MM.1S (cell line): ENCODE results near the gene ROR2.
"Not testable (repeated sequence)": the region's sequence is repeated elsewhere in the genome, so short reads cannot be mapped to it uniquely, and the experiment has no call there.

Experiments
- DNase-seq: peaks from one replicate; pipeline ENCODE4 v3.0.0-alpha.2; 2015
- H2AFZ ChIP-seq: fragments of 300-600 bp; sonication (generic); 2 replicates; pipeline ENCODE4 v1.6.0; 2016; ENCODE audit warnings: antibody characterized with exemption, low read length
- H3F3A ChIP-seq: fragments of 300-600 bp; sonication (generic); 2 replicates; pipeline ENCODE4 v1.6.1; 2016; ENCODE audit warnings: mild to moderate bottlenecking, antibody characterized with exemption, low read length, moderate library complexity, mixed read lengths; ENCODE audit not compliant: insufficient read depth
- H3K27ac ChIP-seq: fragments of 300-600 bp; sonication (generic); 2 replicates; pipeline ENCODE4 v1.5.1; 2016; ENCODE audit warnings: mild to moderate bottlenecking, low read length
- H3K27me3 ChIP-seq: fragments of 300-600 bp; sonication (generic); replicated peaks from 2 replicates; pipeline ENCODE4 v1.6.0; 2016; ENCODE audit warnings: low read length; ENCODE audit not compliant: insufficient read depth
- H3K36me3 ChIP-seq: fragments of 300-600 bp; sonication (generic); replicated peaks from 2 replicates; pipeline ENCODE4 v1.6.1; 2016; ENCODE audit warnings: mild to moderate bottlenecking, low read length, mixed read lengths; ENCODE audit not compliant: insufficient read depth
- H3K4me1 ChIP-seq: fragments of 300-600 bp; sonication (generic); 2 replicates; pipeline ENCODE4 v1.6.1; 2016; ENCODE audit warnings: low read length, mixed read lengths
- H3K4me2 ChIP-seq: fragments of 300-600 bp; sonication (generic); 2 replicates; pipeline ENCODE4 v1.6.0; 2016; ENCODE audit warnings: low read depth, low read length
- H3K4me3 ChIP-seq: fragments of 300-600 bp; sonication (generic); 2 replicates; pipeline ENCODE4 v1.5.1; 2016; ENCODE audit warnings: low read length, mixed read lengths
- H3K79me2 ChIP-seq: fragments of 300-600 bp; sonication (generic); 2 replicates; pipeline ENCODE4 v1.6.1; 2016; ENCODE audit warnings: mixed run types, low read length, mixed read lengths
- H3K9ac ChIP-seq: fragments of 300-600 bp; sonication (generic); 2 replicates; pipeline ENCODE4 v1.6.1; 2016; ENCODE audit warnings: low read length, mixed read lengths
- H3K9me2 ChIP-seq: fragments of 300-600 bp; sonication (generic); replicated peaks from 2 replicates; pipeline ENCODE4 v1.6.1; 2016; ENCODE audit warnings: mild to moderate bottlenecking, low read length, mixed read lengths; ENCODE audit not compliant: insufficient read depth
- H3K9me3 ChIP-seq: fragments of 300-600 bp; sonication (generic); replicated peaks from 2 replicates; pipeline ENCODE4 v1.6.1; 2016; ENCODE audit warnings: mild to moderate bottlenecking, low read length, mixed read lengths; ENCODE audit not compliant: insufficient read depth
- H4K20me1 ChIP-seq: fragments of 300-600 bp; sonication (generic); 2 replicates; pipeline ENCODE4 v1.6.1; 2016; ENCODE audit warnings: mild to moderate bottlenecking, low read length, moderate library complexity, mixed read lengths; ENCODE audit not compliant: insufficient read depth
- EZH2 ChIP-seq: fragments of 300-600 bp; sonication (generic); optimal IDR thresholded peaks from 2 replicates; pipeline ENCODE3; 2017; ENCODE audit warnings: low read depth, mild to moderate bottlenecking, antibody characterized with exemption, low read length, mixed read lengths
- EZH2phosphoT487 ChIP-seq: fragments of 300-600 bp; sonication (generic); IDR thresholded peaks from 2 replicates; pipeline ENCODE4 v1.6.1; 2018; ENCODE audit warnings: antibody characterized with exemption, low read length
- TF ChIP-seq, protein P1 (sequence below): fragments of 300-600 bp; sonication (generic); IDR thresholded peaks from 2 replicates; pipeline ENCODE4 v1.5.1; 2016; ENCODE audit warnings: antibody characterized with exemption, low read length, mixed read lengths

The ROR2 gene

DNA sequence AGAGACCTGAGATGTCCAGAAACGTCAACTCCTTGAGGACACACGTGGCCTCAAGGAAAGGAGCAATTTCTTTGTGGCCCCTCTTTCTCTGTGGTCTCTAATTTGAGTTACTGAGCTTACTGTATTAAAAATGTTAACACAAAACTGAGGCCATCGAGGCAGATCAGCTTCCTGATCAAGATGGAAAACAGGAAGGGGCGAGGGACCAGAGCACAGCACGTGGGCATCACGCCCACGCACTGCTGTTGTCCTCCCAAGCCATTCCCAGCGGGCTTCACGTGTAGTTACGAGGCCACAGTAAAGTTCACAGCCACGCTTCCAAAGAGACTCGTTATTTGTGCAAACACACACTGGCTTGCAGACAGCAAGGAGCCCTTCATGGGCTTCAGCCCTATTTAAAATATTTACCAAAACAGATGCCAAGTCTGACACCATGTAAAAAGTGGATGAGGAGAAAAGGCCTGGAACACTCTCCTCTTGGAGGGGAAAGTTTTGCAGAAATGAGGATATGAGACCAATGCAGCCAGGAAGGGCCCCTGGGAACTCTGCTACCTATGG is 149.5 kb downstream of the ROR2 start:
- Histone ChIP-seq H3K27me3 (no peaks in the 10 kb centered on the region), H3K4me2 (no peak overlapping the region), H3K4me1 (no peaks in the 10 kb centered on the region), H3K9me2 (no peaks in the 10 kb centered on the region), H3K4me3 (no peak overlapping the region), H3K9me3 (no peaks in the 10 kb centered on the region), H2AFZ (no peak overlapping the region), H3K36me3 (no peaks in the 10 kb centered on the region), H4K20me1 (no peaks in the 10 kb centered on the region), H3K9ac (no peak overlapping the region), H3K27ac (no peak overlapping the region), H3K79me2 (0 out of 2 replicates have a peak, but pooled peaks cover 16% of the 10 kb centered on the region), H3F3A (no peaks in the 10 kb centered on the region)
- TF ChIP-seq EZH2 (no peak), EZH2phosphoT487 (no peak)
- TF ChIP-seq, protein P1, sequence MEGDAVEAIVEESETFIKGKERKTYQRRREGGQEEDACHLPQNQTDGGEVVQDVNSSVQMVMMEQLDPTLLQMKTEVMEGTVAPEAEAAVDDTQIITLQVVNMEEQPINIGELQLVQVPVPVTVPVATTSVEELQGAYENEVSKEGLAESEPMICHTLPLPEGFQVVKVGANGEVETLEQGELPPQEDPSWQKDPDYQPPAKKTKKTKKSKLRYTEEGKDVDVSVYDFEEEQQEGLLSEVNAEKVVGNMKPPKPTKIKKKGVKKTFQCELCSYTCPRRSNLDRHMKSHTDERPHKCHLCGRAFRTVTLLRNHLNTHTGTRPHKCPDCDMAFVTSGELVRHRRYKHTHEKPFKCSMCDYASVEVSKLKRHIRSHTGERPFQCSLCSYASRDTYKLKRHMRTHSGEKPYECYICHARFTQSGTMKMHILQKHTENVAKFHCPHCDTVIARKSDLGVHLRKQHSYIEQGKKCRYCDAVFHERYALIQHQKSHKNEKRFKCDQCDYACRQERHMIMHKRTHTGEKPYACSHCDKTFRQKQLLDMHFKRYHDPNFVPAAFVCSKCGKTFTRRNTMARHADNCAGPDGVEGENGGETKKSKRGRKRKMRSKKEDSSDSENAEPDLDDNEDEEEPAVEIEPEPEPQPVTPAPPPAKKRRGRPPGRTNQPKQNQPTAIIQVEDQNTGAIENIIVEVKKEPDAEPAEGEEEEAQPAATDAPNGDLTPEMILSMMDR = no peak
- DNase-seq = no peak

DNA sequence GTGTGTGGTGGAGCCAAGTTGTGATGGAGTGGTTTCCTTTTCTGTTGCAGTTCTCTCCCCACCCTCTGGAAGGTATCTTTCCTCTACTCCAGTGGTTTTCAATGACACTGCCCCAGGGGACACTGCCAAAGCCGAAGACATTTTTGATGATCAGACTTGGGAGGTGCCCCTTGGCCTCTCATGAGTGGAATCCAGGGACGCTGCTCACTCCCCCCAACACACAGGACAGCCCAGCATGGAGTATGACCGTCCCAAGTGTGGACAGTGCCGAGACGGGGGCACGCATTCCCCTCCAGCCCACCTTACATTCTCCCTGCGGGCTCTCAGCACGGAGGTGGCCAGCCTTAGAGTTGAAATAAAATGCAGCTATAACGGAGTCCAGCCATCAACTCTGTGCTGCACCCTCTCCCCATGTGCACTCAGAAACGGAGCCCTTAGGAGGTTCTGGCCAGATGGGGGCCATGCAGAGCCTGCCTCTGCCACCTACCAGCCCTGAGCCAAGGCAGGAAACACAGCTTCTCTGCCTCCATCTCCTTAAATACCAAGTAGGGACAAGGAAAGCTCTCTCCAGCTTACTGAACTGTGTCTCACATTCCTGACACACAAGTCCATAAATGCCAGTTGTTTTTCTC is 150.8 kb downstream of the ROR2 start:
- H3K4me2 ChIP-seq = no peak overlapping the region
- no peaks in the 10 kb centered on the region for H3K36me3 ChIP-seq
- no peaks in the 10 kb centered on the region for H3K27me3 ChIP-seq
- DNase-seq = no peak
- TF ChIP-seq EZH2phosphoT487 (no peak), EZH2 (no peak)
- TF ChIP-seq, protein P1 = no peak
- 0 out of 2 replicates have a peak, but pooled peaks cover 11% of the 10 kb centered on the region for H3K79me2 ChIP-seq
- no peaks in the 10 kb centered on the region for H3K4me1 ChIP-seq
- no peak overlapping the region for H3K4me3 ChIP-seq
- no peak overlapping the region for H3K27ac ChIP-seq
- no peak overlapping the region for H3K9ac ChIP-seq
- H4K20me1 ChIP-seq = no peaks in the 10 kb centered on the region
- no peaks in the 10 kb centered on the region for H3K9me3 ChIP-seq
- H3K9me2 ChIP-seq = no peaks in the 10 kb centered on the region
- H2AFZ ChIP-seq = no peak overlapping the region
- no peaks in the 10 kb centered on the region for H3F3A ChIP-seq

DNA sequence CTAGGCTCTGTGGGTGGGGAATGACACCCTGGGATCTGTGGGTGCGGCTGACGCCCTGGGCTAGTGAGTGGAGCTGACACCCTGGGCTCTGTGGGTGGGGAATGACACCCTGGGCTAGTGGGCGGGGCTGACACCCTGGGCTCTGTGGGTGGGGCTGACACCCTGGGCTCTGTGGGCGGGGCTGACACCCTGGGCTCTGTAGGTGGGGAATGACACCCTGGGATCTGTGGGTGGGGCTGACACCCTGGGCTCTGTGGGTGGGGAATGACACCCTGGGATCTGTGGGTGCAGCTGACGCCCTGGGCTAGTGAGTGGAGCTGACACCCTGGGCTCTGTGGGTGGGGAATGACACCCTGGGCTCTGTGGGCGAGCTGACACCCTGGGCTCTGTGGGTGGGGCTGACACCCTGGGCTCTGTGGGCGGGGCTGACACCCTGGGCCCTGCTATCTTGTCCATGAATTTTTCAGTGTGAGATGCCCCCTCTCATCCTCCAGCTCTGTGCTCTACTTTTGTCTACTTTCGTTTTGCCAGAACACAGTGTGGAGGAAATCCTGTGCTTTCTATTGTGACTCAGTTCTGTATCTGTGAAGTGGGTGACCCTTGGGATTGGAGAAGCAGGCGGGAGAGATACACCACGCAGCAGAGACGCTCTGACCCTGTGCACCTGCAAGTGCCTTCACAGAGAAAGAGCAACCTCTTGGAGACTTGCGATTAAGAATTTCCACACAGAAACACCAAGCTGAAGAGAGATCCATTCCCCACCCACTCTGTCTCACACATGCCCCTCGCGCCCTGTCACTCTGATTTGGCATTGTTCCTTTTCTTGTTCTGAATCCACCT is 151.5 kb downstream of the ROR2 start:
- not testable (repeated sequence) for H3K9ac ChIP-seq, H3F3A ChIP-seq, DNase-seq, H3K4me2 ChIP-seq, H3K36me3 ChIP-seq, H2AFZ ChIP-seq, H3K27me3 ChIP-seq, H3K27ac ChIP-seq, H3K9me2 ChIP-seq, H4K20me1 ChIP-seq, H3K9me3 ChIP-seq, H3K4me3 ChIP-seq, H3K4me1 ChIP-seq
- 0 out of 2 replicates have a peak, but pooled peaks cover 13% of the 10 kb centered on the region for H3K79me2 ChIP-seq

DNA sequence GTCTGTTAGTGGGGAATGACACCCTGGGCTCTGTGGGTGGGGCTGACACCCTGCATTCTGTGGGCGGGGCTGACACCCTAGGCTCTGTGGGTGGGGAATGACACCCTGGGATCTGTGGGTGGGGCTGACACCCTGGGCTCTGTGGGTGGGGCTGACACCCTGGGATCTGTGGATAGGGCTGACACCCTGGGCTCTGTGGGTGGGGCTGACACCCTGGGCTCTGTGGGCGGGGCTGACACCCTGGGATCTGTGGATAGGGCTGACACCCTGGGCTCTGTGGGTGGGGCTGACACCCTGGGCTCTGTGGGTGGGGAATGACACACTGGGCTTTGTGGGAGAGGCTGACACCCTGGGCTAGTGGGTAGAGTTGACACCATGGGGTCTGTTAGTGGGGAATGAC is 152.5 kb downstream of the ROR2 start:
- H3K9ac ChIP-seq, H3K4me1 ChIP-seq, H4K20me1 ChIP-seq, H3F3A ChIP-seq, DNase-seq, H3K9me3 ChIP-seq, H3K79me2 ChIP-seq, H3K4me3 ChIP-seq, H3K27ac ChIP-seq, H3K9me2 ChIP-seq, H3K4me2 ChIP-seq, H2AFZ ChIP-seq, H3K36me3 ChIP-seq, H3K27me3 ChIP-seq: not testable (repeated sequence)

DNA sequence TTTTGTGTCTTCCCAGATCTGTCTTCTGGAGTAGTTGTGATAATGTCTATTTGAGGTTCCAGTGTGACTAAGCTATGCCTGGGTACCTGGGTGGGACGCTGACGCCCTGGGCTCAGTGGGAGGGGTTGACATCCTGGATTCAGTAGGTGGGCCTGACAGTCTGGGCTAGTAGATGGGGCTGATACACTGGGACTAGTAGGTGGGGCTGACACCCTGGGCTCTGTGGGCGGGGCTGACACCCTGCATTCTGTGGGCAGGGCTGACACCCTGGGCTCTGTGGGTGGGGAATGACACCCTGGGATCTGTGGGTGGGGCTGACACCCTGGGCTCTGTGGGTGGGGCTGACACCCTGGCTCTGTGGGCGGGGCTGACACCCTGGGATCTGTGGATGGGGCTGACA is 153.5 kb downstream of the ROR2 start:
- H2AFZ ChIP-seq, H3K27me3 ChIP-seq, H3K27ac ChIP-seq, H3K4me1 ChIP-seq, H3K9me3 ChIP-seq, H3K9me2 ChIP-seq, H3K36me3 ChIP-seq, DNase-seq, H3K4me2 ChIP-seq, H3K9ac ChIP-seq, H3F3A ChIP-seq, H4K20me1 ChIP-seq, H3K4me3 ChIP-seq, H3K79me2 ChIP-seq: not testable (repeated sequence)
